ENCODE results near the gene WDR35.

The WDR35 gene

DNA sequence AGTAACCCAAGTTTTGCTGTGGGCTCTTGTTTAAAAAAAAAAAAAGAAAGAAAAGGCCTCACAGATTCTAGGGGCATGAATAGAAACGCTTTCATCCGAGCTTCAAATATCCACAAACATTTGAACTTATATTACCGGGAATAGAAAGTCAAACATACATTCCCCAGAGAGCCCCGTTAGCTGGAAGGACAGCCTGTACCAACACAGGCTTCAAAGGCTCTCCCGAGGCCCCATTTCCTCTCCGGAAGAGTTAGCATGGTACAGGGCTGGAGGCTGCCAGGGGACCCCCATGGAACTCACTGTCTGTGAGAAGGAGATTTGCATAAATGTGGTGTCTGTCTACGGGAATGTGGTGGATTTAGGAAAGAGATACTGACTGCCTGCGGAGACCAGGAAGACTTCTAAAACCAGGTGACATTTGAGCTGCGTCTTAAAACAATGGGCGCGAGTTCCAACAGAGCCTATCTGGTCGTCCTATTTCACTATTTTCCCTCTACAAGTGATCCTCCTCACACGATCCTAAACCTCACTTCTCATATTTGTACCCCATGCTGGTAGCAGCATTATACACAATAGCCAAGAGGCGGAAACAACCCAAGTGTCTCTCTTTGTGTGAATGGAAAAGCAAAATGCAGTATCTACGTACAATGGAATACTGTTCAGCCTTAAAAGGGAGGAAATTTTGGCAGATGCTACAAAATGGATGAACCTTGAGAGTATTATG, 23.4 kb upstream of the WDR35 start:
- peaks cover 47 to 57% (median 52%) of the 10 kb centered on the region in 11 experiments for H3K27me3 ChIP-seq
- peaks cover 6 to 15% (median 13%) of the 10 kb centered on the region in 10 experiments; a peak in 16 of 20 replicates for H3K4me1 ChIP-seq
- H3K36me3 ChIP-seq, result no peaks in the 10 kb centered on the region
- H3K27ac ChIP-seq, result no peak overlapping the region
- no peak for TF ChIP-seq Cebpa-rat (IDR thresholded peaks at IDR 0.05)
- peaks cover 6 to 23% (median 18%) of the 10 kb centered on the region in 11 experiments; a peak in 21 of 22 replicates for H3K9me3 ChIP-seq (replicated peaks in 1 of 11)
- no peaks in the 10 kb centered on the region; a peak in 1 of 22 replicates for H4K20me1 ChIP-seq
- H3K4me3 ChIP-seq, result peak overlapping the region in 9 of 10 experiments; percentile 48 to 68 (median 54); a peak in 17 of 20 replicates
- H3K9ac ChIP-seq, result peak overlapping the region in 4 of 11 experiments; percentile 44 to 73 (median 52); a peak in 6 of 22 replicates
- peak overlapping the region; percentile 67 to 97 (median 81) for H3K4me2 ChIP-seq

DNA sequence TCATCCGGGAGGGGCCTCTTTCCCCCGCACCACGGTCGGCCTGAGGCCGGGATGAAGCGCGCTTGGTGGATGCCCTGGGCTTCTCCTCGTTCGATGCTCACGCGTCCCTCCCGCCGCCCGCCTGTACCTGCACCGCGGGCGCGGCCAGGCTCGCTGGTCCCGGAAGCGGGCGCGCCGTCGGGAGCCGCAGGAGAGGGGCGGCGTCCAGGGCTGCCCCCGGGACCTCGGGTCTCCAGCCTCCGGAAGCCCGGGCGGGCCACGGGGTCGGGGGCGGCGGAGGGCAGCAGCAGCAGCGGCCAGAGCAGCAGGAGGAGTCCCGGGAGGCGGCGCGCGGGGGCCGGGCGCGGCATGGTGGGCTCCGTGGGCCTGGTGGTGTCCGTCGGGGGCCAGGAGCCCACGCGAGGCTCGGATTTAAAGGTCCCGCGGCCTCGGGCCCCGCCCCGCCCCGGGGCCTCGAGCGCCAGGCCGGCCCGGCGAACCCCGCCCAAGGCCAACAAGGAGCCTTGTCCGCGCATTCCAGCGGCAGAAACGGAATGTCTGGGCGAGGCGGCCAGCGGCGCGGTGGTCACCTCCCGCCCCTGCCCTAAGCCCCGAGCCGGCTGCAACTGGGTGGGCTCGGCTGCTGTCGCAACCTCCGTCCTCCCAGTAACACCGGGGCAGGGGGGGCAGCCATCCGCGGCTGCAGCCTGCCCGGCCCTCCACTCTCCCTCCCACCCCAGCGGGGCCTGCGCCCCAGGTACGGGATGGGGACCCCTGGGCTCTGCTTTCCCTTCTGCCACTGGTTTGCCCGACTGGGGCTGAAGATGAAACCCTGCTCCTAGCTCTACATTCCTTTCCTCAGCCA, 22.6 kb upstream of the WDR35 start, which contains the start of gene MATN3:
TSS of gene MATN3 (minus strand) at position 387 of the 844 bp plus-strand sequence. CDS start at position 350, 37 bp downstream.
- H3K4me1 ChIP-seq, result peaks cover 6 to 15% (median 13%) of the 10 kb centered on the region in 10 experiments; a peak in 16 of 20 replicates
- peak within 1 kb of the TSS; percentile 38 to 68 (median 54); a peak in 19 of 20 replicates for H3K4me3 ChIP-seq
- no peaks in the 10 kb centered on the region for H3K36me3 ChIP-seq
- H3K27ac ChIP-seq, result no peak within 1 kb of the TSS
- H3K9ac ChIP-seq, result peak within 1 kb of the TSS in 5 of 11 experiments; percentile 8 to 73 (median 45); a peak in 9 of 22 replicates
- peaks cover 47 to 57% (median 52%) of the 10 kb centered on the region in 11 experiments for H3K27me3 ChIP-seq
- peak within 1 kb of the TSS; percentile 67 to 97 (median 81) for H3K4me2 ChIP-seq
- TF ChIP-seq Cebpa-rat (IDR thresholded peaks at IDR 0.05), result no peak
- peaks cover 6 to 23% (median 18%) of the 10 kb centered on the region in 11 experiments; a peak in 21 of 22 replicates for H3K9me3 ChIP-seq (replicated peaks in 1 of 11)
- H4K20me1 ChIP-seq, result no peaks in the 10 kb centered on the region; a peak in 1 of 22 replicates

DNA sequence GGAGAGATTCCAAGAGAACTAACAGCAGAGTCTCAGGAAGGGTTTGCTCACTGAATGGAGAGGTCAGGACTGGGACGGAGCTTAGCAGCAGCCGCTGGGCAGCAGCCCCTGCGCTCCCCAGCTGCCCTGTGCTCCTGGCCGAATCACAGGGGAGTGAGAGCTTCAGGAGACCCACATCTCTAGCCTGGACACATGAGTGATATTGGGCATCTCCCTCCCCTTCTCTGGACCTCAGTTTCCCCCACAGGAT, 22.1 kb upstream of the WDR35 start:
- no peaks in the 10 kb centered on the region; a peak in 1 of 22 replicates for H4K20me1 ChIP-seq
- peaks cover 6 to 15% (median 13%) of the 10 kb centered on the region in 10 experiments; a peak in 16 of 20 replicates for H3K4me1 ChIP-seq
- no peak overlapping the region for H3K27ac ChIP-seq
- peaks cover 6 to 23% (median 18%) of the 10 kb centered on the region in 11 experiments; a peak in 21 of 22 replicates for H3K9me3 ChIP-seq (replicated peaks in 1 of 11)
- no peak for TF ChIP-seq Cebpa-rat (IDR thresholded peaks at IDR 0.05)
- H3K9ac ChIP-seq, result peak overlapping the region in 1 of 11 experiments; percentile 60; a peak in 2 of 22 replicates
- H3K36me3 ChIP-seq, result no peaks in the 10 kb centered on the region
- peak overlapping the region; percentile 67 to 97 (median 81); a peak in 21 of 22 replicates for H3K4me2 ChIP-seq
- peaks cover 47 to 57% (median 52%) of the 10 kb centered on the region in 11 experiments for H3K27me3 ChIP-seq
- peak overlapping the region; percentile 38 to 68 (median 54); a peak in 17 of 20 replicates for H3K4me3 ChIP-seq

GRCh38 chr2:20011276-20012031, 21.5 kb upstream of the WDR35 start:
- H3K36me3 ChIP-seq, result no peaks in the 10 kb centered on the region
- peak overlapping the region in 2 of 11 experiments; percentile 80 to 92; a peak in 1 of 22 replicates for H3K4me2 ChIP-seq
- peaks cover 6 to 23% (median 18%) of the 10 kb centered on the region in 11 experiments; a peak in 21 of 22 replicates for H3K9me3 ChIP-seq (replicated peaks in 1 of 11)
- H3K9ac ChIP-seq, result no peak overlapping the region
- TF ChIP-seq Cebpa-rat (IDR thresholded peaks at IDR 0.05), result no peak
- no peak overlapping the region for H3K27ac ChIP-seq
- H4K20me1 ChIP-seq, result no peaks in the 10 kb centered on the region; a peak in 1 of 22 replicates
- H3K27me3 ChIP-seq, result peaks cover 47 to 57% (median 52%) of the 10 kb centered on the region in 11 experiments
- H3K4me1 ChIP-seq, result peaks cover 6 to 15% (median 13%) of the 10 kb centered on the region in 10 experiments; a peak in 16 of 20 replicates
- peak overlapping the region in 2 of 10 experiments; percentile 54 to 68; a peak in 1 of 20 replicates for H3K4me3 ChIP-seq

- H3K4me3 ChIP-seq, result no peak overlapping the region
- no peak overlapping the region for H3K9ac ChIP-seq
- no peaks in the 10 kb centered on the region; a peak in 1 of 22 replicates for H4K20me1 ChIP-seq
- no peak for TF ChIP-seq Cebpa-rat (IDR thresholded peaks at IDR 0.05)
- H3K27ac ChIP-seq, result no peak overlapping the region
- H3K9me3 ChIP-seq (replicated peaks in 1 of 11), result peaks cover 0 to 8% (median 5%) of the 10 kb centered on the region in 11 experiments; a peak in 9 of 22 replicates
- no peak overlapping the region for H3K4me2 ChIP-seq
- no peaks in the 10 kb centered on the region for H3K36me3 ChIP-seq
- peaks cover 6 to 15% (median 13%) of the 10 kb centered on the region in 10 experiments; a peak in 16 of 20 replicates for H3K4me1 ChIP-seq
- H3K27me3 ChIP-seq, result peaks cover 35 to 42% (median 38%) of the 10 kb centered on the region in 11 experiments
Observed at GRCh38 chr2:20008703-20009102, 18.8 kb upstream of the WDR35 start.

DNA sequence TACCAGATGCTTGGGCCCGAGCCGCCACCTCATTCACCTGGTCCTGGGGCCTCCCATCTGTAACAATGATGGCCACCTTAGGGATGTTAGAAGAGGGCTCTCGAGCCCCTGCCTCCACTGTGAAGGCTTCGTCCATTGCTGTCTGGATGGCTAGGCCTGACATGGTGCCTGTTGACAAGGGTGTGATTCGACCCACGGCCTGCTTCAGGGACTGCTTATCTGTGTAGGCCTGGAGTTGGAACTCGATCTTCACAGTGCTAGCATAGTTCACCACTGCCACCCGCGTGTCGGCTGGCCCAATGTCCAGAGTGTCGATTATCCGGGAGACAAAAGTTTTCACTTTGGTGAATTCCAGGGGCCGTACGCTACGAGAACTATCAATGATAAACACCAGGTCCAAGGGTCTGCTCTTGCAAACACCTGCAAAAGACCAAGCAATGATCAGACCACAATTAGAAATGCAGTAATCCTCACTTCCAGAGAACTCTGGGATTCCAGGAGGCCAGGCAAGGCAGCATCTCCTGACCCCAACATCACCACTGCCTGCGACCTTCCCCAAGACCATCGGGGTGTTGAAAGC, 16.1 kb upstream of the WDR35 start:
- H3K27ac ChIP-seq, result no peak overlapping the region
- no peaks in the 10 kb centered on the region for H3K9me3 ChIP-seq (replicated peaks in 1 of 11)
- H3K4me3 ChIP-seq, result no peak overlapping the region
- no peak overlapping the region for H3K9ac ChIP-seq
- no peaks in the 10 kb centered on the region for H3K36me3 ChIP-seq
- peaks cover 8 to 15% (median 11%) of the 10 kb centered on the region in 11 experiments for H3K27me3 ChIP-seq
- H3K4me1 ChIP-seq, result no peaks in the 10 kb centered on the region
- no peak for TF ChIP-seq Cebpa-rat (IDR thresholded peaks at IDR 0.05)
- H3K4me2 ChIP-seq, result no peak overlapping the region
- H4K20me1 ChIP-seq, result no peaks in the 10 kb centered on the region

GRCh38 chr2:20005067-20005627, 15.2 kb upstream of the WDR35 start:
- Histone ChIP-seq H3K27me3 (peaks cover 0 to 7% (median 2%) of the 10 kb centered on the region in 11 experiments; a peak in 16 of 22 replicates), H3K4me1 (no peaks in the 10 kb centered on the region), H3K4me2 (no peak overlapping the region), H3K27ac (no peak overlapping the region), H3K36me3 (no peaks in the 10 kb centered on the region), H3K4me3 (no peak overlapping the region), H3K9me3 (replicated peaks in 1 of 11) (no peaks in the 10 kb centered on the region), H4K20me1 (no peaks in the 10 kb centered on the region), H3K9ac (no peak overlapping the region)
- no peak for TF ChIP-seq Cebpa-rat (IDR thresholded peaks at IDR 0.05)

All from BLaER1 treated with 17β-estradiol and CSF1 and Interleukin-3, amounts not matched to agents 10 nM and 100 nM (cell line).